GM04504 (cell line): ENCODE measurements around the gene FBXW11.
"Not testable (repeated sequence)": the region's sequence is repeated elsewhere in the genome, so short reads cannot be mapped to it uniquely, and the experiment has no call there.

ENCODE experiments used
- DNase-seq: peaks from one replicate; pipeline ENCODE4 v3.0.0-alpha.2; 2012; ENCODE audit warnings: low read depth

Gene FBXW11

DNA sequence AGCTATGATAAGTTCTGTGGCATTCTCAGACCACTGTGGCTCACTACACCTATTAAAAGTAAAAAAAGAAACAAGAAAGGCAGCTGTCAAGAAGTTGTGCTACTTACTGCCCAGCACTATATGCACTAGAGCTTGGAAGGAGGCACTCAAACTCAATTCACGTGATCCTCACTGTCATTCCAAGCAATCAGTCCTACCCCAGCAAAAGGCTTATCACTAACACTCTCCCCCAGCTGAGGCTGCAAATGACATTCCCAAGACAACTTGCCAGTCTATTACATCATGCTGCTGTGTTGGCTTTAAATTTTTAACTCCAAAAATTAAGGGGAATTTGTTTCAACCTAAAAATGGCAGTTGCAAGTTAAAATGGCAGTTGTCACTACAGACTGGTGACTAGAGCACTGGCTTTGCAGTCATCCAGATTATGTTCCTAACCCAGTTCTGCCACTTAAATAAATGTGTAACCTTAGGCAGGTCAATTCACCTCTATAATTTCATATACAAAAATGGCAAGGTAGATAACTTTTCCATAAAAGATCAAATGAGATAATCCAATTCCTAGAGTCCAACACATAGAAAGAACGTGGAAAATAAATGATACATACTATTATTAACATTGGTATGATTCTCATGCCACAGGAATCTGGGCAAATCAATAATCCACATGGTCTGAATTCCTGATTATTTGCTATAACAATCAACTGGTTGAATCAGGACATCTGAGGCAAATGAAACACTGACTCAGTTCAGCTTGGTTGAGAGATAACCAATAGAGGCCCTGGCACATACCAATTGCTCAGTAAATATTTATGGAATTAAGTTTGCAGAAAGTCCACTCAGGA is 52.4 kb downstream of the FBXW11 start:
- DNase-seq, result no peak

DNA sequence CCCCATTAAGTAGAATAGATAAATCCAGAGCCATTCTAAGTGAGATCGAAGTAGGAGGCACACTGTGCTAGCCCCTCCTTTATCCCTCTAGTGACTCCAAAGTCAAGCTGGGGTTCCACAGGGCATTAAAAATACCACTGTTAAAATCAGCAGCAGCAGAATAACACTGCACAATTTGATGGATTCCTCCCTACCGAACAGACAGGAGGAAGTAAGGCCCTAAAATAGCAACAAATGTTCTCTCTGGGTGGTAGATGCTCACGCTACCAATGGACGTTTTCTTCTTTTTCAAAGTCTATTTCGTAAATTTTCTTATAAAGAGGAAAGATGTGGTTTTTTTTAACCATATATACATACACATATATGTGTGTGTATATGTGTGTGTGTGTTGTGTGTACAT is 54.4 kb downstream of the FBXW11 start:
- no peak for DNase-seq

DNA sequence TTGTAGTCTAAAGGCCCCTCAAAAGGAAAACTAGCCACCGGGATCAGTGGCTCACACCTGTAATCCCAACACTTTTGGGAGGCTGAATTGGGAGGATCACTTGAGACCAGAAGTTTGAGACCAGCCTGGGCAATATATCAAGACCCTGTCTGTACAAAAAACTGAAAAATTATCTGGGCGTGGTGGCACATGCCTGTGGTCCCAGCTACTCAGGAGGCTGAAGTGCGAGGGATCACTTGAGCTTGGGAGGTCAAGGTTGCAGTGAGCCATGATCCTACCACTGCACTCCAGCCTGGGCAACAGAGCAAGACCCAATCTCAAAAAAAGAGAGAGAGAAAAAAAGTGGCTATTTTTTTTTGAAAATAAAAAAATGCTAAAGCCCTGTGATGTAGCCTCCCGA is 55.2 kb downstream of the FBXW11 start:
- no peak for DNase-seq

DNA sequence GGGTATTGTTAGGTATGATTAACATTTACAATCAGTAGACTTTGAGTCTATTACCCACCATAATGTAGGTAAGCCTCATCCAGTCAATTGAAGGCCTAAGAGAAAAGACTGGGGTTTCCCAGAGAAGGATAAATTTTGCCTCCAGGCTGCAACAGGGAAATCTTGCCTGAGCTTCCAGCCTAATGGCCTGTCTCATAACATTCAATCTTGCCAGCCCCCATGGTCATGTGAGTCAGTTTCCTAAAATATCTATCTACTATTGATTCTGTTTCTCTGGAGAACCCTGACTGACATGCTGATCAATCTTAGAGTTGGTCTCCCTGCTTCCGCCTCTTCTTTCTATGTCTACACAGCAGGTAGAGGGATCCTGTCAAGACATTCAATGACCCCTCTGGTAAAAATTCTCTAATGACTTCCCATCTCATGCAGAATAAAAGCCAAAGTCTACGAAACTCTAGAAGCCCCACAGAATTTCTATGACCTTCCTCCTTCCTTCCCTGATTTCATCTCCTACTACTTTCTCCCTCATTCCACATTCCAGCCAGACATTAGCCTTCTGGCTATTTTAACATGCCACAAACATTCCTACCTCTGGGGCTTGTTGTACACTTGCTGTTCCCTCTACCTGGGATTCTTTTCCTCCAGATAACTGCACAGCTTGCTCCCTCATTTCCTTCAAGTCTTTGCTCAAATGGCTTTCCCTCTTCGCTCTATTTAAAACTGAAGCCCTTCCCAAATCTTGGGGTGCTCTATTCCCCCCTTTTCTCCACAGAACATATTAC is 60.2 kb downstream of the FBXW11 start:
- DNase-seq, result no peak

DNA sequence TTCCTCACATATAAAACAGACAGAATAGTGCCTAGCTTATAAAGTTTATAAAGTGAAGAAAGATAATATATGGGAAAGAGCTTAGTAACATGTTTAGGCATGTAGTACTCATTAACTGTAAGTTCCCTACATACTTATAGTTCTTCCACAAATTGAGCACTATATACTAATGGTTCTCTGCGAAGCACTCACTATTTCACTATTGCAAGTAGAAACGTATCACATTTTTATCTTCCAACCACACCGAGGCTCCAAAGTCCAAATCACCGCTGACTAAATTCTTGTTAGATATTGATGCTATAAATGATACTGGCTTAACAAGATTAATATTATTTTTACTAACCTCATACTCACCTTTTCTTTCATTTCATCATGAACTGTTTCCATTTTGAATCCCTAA is 61.0 kb downstream of the FBXW11 start:
- no peak for DNase-seq

DNA sequence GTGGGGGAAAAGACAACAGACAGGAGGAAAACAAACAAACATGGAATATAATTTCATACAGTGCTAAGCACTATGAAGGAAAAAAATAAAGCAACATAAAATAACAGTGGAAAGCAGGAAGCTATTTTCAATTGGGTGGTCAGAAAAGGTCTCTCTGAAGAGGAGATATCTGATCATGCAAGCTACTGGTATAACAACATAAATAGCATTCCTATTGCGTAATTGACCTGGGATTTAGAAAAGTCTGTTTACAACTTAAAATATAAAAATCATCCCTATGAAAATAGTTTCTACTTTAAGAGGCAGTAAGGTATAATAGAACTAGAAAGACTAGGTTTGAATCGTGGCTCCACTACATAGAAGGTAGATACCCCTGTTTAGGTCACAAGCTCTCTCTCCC is 61.4 kb downstream of the FBXW11 start:
- no peak for DNase-seq

DNA sequence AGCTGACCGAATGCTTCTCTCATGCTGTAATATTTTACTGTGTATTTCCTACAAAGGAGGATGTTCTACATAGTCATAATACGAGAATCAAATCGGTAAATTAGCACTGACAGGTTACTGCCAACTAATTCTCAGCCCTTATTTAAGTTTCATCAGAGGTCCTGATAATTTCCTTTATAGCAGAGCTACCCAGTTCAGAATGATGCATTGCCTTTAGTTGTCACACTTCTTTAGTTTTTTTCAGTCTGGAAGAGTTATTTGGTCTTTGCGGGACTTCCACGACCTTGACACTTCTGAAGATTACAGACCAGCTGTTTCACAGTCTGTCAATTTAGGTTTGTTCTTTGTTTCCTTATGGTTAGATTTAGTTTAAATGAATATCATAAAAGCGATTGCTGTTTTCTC is 64.3 kb downstream of the FBXW11 start:
- not testable (repeated sequence) for DNase-seq

DNA sequence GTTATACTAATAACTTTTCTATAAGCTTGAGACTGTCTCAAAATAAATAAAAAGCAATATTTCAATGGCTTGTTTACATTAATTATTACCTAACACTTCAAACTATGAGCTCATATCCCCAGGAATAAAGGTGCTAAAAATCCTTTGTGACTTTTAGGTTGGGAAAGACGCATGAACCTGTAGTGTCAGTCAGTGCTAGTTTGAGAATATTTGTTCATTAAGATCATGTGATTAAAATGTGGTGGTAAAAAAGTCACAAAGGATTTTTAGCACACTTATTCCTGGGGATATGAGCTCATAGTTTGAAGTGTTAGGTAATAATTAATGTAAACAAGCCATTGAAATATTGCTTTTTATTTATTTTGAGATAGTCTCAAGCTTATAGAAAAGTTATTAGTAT is 64.8 kb downstream of the FBXW11 start:
- not testable (repeated sequence) for DNase-seq

DNA sequence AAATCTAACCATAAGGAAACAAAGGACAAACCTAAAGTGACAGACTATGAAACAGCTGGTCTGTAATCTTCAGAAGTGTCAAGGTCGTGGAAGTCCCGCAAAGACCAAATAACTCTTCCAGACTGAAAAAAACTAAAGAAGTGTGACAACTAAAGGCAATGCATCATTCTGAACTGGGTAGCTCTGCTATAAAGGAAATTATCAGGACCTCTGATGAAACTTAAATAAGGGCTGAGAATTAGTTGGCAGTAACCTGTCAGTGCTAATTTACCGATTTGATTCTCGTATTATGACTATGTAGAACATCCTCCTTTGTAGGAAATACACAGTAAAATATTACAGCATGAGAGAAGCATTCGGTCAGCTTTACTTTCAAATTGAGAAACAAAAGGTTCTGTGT is 65.2 kb downstream of the FBXW11 start:
- not testable (repeated sequence) for DNase-seq

DNA sequence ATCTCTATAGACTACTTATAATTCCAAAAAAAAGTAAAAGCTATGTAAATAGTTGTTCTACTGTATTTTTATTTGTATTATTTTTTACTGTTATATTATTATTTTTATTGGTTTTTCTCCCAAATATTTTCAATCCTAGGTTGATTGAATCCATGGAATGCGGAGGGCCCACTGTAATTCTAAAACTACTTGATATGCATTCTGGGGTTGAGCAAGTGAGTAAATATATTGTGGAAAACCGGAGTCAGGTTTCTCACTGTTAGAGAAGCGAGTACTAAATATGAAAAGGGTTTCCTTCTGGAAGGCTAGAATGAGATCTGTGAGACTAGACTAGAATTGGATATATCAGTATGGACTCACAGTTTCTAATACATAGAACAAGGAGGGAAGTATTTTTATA is 66.5 kb downstream of the FBXW11 start:
- no peak for DNase-seq

DNA sequence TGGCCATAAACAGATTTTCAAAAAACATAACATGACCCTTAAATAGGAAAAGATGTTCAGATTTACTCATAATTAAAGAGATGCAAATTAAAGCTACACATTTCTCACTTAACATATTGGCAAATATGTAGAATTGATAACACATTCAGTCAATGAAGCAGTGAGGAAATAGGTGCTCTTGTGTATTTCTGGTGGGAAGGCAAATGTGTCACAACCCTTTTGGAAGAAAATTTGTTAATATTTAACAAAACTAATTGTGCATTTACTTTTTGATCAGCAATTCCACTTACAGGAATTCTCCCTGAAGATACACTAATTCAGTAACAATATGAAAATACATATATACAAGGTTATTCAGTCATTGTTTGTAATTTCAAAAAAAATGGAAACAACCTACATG is 68.1 kb downstream of the FBXW11 start:
- no peak for DNase-seq

DNA sequence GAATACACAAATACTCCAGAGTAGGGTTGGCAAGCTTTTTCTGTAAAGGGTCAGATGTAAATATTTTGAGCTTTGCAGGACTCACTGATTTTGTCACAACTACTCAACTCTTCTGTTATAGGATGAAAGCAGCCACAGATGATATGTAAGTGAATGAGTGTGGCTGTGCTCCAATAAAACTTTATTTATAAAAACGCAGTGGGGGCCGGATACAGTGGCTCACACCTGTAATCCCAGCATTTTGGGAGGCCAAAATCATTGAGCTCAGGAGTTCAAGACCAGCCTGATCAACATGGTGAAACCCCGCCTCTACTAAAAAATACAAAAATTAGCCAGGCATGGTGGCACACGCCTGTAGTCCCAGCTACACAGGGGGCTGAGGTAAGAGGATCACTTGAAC is 69.1 kb downstream of the FBXW11 start:
- no peak for DNase-seq

DNA sequence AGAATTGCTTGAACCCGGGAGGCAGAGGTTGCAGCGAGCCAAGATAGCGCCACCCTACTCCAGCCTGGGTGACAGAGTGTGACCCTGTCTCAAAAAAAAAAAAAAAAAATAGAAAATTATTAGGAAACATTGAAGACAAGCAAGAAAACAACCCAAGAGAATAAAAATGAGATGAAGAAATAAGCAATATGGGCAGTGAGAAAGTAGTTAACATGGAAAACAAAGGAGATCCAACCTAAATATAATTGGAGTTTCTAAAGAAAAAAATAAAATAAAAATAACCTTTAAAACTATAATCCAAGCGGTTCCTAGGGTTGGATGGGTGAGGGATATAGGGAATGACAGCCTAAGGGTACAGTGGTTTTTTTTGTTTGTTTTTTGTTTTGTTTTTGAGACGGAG is 71.9 kb downstream of the FBXW11 start:
- no peak for DNase-seq

DNA sequence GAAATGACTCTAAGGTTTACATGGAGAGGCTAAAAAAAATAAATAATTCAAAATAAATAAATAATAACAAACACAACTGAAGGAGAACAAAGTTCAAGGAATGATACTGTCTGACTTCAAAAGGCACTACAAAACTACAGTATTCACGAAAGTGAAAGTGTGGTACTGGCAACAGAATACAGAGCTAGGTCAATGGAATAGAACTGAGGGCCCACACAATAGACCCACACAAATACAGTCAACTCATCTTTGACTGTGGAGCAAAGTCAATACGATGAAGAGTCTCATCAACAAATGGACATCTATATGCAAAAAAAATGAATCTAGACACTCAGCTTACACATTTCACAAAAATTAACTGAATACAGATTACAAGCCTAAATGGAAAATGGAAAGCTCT is 75.3 kb downstream of the FBXW11 start:
- no peak for DNase-seq

DNA sequence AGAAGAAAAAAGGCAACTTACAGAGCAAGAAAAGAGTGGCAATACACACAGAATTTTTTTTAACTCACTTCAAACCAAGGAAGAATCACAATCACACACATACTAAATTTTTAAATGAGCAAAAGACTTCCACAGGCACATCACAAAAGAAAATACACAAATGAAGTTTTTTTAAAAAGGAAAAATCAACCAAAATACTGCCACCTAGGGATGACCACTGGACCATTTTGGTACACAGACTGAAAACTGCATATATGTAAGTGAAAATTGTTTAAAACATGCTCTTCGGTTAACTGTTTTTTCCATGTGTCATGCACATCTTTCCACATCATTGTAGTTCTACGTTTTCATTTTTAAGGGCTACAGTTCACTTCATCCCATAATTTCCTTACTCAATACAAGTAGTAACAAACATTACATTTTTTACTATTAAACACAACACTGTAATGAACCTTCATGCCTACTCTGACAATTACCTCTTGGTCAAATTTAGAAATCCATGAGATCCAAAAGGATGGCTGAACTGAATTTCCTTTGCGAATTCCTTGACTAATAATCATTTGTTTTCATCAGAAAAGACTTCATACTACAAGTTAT is 79.0 kb downstream of the FBXW11 start:
- DNase-seq, result no peak

DNA sequence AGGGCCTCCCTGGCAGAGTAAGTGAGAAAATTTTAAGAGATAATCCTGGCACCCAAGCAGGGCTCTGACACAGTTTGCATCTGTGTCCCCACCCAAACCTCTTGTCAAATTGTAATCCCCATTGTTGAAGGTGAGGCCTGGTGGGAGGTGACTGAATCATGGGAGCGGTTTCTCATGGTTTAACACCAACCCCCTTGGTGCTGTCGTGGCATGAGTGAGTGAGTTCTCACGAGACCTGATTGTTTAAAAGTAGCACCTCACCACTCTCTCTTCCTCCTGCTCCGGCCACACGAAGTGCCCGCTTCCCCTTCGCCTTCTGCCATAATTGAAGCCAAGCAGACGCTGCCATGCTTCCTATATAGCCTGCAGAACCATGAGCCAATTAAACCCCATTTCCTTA is 80.1 kb downstream of the FBXW11 start:
- no peak for DNase-seq

DNA sequence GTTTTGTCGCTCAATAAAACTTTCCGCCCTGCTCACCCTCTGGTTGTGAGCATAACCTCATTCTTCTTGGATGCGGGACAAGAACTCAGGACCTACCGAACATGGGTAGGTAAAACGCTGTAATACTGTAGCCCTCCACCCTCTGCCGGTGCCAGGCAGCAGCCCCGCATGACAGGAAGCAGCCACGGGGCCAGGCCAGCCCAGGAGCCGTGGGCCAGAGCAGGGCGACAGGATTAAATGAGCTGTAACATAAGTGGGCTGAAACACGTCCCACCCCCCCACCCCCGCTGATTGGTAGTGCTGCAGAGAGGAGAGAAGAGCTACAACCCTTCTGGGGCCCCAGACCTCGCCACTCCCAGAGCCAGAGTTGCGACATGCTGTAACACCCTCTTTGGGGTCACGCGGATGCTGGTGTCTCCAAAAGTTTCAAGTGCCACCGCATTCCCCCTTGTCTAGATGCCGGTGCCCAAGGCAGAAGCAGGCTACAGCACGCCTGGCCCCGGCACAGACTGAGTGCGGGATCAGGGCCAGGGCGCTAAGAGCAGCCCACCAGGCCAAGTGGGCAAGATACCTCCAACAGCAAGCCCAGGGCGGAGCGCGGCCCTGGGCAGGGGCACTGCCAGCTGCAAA is 81.8 kb downstream of the FBXW11 start:
- DNase-seq, result no peak

DNA sequence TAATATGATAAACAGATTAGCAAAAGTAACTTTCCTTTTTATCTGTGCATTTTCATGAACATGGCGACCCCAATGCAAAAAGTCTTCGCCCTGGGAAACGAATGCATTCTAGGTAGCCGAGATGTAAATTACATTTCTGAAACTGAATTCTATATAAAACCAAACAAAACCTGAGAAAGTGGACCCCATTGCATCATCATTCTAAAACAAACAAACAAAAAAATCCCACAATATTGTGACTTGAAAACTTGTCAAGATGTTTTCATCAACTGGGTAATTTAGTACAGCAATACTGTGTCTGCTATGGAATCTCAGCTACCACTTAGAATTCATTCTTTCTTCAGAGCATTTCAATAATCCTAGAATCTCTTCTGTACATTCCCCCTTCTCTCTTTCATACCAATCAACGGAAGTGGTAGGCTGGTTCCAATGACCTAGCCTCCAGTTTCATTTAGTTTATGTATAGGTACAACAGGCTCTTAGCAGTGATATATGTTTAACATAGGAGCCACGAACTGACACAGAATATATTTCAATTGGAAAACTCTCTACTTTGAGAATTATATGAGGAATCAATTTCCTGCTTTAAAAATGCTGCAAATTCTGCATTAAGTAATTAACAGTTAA is 85.6 kb downstream of the FBXW11 start:
- DNase-seq, result no peak

DNA sequence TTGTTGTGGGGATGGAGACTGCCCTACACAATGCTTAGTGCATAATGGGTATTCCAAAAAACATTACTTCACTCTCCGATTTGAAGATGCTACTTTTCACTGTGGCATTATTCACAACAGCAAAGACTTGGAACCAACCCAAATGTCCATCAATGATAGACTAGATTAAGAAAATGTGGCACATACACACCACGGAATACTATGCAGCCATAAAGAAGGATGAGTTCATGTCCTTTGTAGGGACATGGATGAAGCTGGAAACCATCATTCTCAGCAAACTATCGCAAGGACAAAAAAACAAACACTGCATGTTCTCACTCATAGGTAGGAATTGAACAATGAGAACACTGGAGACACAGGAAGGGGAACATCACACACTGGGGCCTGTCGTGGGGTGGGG is 90.7 kb downstream of the FBXW11 start:
- not testable (repeated sequence) for DNase-seq

DNA sequence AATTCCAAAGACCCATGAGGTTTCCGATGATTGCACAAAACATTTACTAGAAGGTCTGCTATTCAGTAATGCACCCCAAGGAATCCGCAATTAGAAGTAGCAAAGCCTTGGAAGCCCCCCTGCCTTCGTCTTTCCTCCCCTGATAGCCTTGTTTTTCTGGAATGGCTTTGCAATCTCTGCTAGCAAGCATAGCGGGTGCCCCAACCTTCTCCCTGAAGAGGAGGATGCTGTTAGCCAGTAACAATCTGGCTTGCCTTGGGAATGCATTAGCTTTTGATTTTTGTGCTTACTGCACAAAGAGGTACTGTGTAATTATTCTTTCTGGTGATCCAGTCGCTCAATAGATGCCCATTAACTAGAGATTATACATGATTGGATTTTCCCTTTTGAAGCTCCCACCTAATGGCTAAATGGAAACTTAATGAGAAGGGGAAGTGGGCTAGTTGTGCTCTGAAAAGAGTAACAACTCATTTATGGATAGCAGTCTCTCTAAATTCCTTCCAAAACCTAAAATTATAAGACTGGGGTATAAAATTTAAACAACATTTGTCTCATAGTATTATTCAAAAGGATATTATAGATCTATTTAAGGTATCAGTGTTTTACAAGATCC is 91.6 kb downstream of the FBXW11 start:
- DNase-seq, result no peak

DNA sequence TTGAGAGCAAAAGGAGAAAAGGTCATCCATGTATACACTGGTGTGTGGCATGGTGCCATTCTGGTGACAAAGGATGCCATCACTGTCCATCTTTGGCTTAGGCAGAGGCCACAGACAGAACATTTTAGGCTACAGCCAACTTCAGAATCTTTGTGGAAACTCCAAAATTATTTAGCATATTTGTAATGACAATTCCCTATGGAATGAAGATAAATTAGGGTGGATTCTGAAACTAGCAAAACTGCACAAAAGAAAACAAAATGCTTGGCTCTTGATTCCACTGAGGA is 92.5 kb downstream of the FBXW11 start:
- no peak for DNase-seq

DNA sequence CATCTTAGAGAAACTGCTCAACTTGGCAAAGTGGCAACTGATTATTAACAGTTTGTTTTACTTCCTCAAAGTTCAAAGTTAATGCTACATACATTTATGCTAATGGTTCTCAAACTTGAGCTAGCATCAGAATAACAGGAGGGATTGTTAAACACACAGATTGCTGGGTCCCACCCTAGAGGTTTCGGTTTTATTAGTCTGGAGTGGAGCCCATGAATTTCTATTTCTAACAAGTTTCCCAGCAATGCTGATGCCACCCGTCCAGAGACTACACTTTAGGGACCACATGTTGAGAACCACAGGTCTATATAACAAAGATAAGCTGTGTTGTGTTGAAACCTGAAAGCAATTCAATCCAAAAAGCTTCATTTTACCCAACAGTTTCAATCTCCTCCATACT is 95.3 kb downstream of the FBXW11 start:
- DNase-seq, result no peak
